NT2/D1 (cell line): Measurements from ENCODE around the gene THEMIS2.
"Not testable (repeated sequence)": the region's sequence is repeated elsewhere in the genome, so short reads cannot be mapped to it uniquely, and the experiment has no call there.

Experiments used
- DNase-seq: peaks from one replicate; pipeline ENCODE4 v3.0.0-alpha.2; 2011; ENCODE audit warnings: low read depth, low spot score
- H3K27me3 ChIP-seq: 2 replicates; pipeline ENCODE4 v1.6.0; 2011; ENCODE audit warnings: mild to moderate bottlenecking; ENCODE audit not compliant: insufficient read length, insufficient read depth
- H3K36me3 ChIP-seq: 2 replicates; pipeline ENCODE4 v1.6.1; 2011; ENCODE audit warnings: mild to moderate bottlenecking, low read length, mixed read lengths; ENCODE audit not compliant: insufficient read depth, insufficient read length
- H3K4me1 ChIP-seq: 2 replicates; pipeline ENCODE4 v1.5.1; 2011; ENCODE audit not compliant: insufficient read depth, insufficient read length
- H3K4me3 ChIP-seq: 2 replicates; pipeline ENCODE4 v1.5.1; 2011; ENCODE audit warnings: low read depth; ENCODE audit not compliant: insufficient read length
- H3K9ac ChIP-seq: 2 replicates; pipeline ENCODE4 v1.6.0; 2011; ENCODE audit warnings: low read depth; ENCODE audit not compliant: insufficient read length
- H3K9me3 ChIP-seq: 2 replicates; pipeline ENCODE4 v1.5.1; 2011; ENCODE audit warnings: mild to moderate bottlenecking, low read length; ENCODE audit not compliant: insufficient read depth
- SUZ12 ChIP-seq: IDR thresholded peaks from 2 replicates; pipeline ENCODE4 v1.6.1; 2011; ENCODE audit not compliant: insufficient read length, insufficient read depth; ENCODE audit errors: extremely low read depth
- YY1 ChIP-seq: IDR thresholded peaks from 2 replicates; pipeline ENCODE4 v1.6.1; 2011; ENCODE audit not compliant: insufficient read length, insufficient read depth
- ZNF274 ChIP-seq: IDR thresholded peaks from 2 replicates; pipeline ENCODE4 v1.6.1; 2011; ENCODE audit warnings: mild to moderate bottlenecking, low read depth, low read length

THEMIS2 gene

GRCh38 chr1:27864264-27864895 lies 8.0 kb upstream of the THEMIS2 start:
- no peak for DNase-seq
- no peaks in the 10 kb centered on the region for H3K9me3 ChIP-seq
- no peaks in the 10 kb centered on the region for H3K27me3 ChIP-seq
- TF ChIP-seq ZNF274 (no peak), SUZ12 (no peak), YY1 (no peak)
- H3K36me3 ChIP-seq = no peaks in the 10 kb centered on the region
- H3K9ac ChIP-seq = no peak overlapping the region
- H3K4me1 ChIP-seq = peaks cover 18% of the 10 kb centered on the region
- H3K4me3 ChIP-seq = no peak overlapping the region

GRCh38 chr1:27865821-27866220 lies 6.5 kb upstream of the THEMIS2 start:
- no peak for TF ChIP-seq ZNF274
- no peak for TF ChIP-seq YY1
- no peak for TF ChIP-seq SUZ12
- DNase-seq = no peak

DNA sequence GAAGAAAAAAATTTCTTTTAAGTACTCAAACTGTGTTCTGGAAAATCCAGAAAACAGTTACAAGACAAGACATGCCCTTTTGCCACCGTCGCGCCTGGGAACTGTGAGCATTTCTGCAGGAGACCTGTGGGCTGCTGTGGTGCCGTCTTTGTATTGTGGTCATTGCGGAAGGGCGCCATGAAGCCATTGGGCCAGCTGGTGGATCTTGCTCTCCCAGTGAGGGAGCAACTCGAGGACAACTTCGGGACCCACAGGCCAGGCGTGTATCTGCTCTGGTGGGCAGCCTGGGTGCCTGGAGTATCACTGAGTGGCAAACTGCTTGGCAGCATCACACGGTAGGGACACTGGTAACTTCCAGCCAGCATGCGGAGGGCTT lies 3.8 kb upstream of the THEMIS2 start:
- H3K9ac ChIP-seq = no peak overlapping the region
- no peak overlapping the region for H3K4me3 ChIP-seq
- TF ChIP-seq ZNF274 (no peak), SUZ12 (no peak), YY1 (no peak)
- peaks cover 16% of the 10 kb centered on the region for H3K4me1 ChIP-seq
- no peaks in the 10 kb centered on the region for H3K9me3 ChIP-seq
- DNase-seq = no peak
- H3K27me3 ChIP-seq = peaks cover 9% of the 10 kb centered on the region
- no peaks in the 10 kb centered on the region for H3K36me3 ChIP-seq

More at GRCh38 chr1:27865821-27866220, 6.5 kb upstream of the THEMIS2 start:
- H3K4me3 ChIP-seq = no peak overlapping the region
- H3K4me1 ChIP-seq = peaks cover 18% of the 10 kb centered on the region
- no peak overlapping the region for H3K9ac ChIP-seq
- H3K36me3 ChIP-seq = no peaks in the 10 kb centered on the region
- H3K27me3 ChIP-seq = no peaks in the 10 kb centered on the region
- no peaks in the 10 kb centered on the region for H3K9me3 ChIP-seq

DNA sequence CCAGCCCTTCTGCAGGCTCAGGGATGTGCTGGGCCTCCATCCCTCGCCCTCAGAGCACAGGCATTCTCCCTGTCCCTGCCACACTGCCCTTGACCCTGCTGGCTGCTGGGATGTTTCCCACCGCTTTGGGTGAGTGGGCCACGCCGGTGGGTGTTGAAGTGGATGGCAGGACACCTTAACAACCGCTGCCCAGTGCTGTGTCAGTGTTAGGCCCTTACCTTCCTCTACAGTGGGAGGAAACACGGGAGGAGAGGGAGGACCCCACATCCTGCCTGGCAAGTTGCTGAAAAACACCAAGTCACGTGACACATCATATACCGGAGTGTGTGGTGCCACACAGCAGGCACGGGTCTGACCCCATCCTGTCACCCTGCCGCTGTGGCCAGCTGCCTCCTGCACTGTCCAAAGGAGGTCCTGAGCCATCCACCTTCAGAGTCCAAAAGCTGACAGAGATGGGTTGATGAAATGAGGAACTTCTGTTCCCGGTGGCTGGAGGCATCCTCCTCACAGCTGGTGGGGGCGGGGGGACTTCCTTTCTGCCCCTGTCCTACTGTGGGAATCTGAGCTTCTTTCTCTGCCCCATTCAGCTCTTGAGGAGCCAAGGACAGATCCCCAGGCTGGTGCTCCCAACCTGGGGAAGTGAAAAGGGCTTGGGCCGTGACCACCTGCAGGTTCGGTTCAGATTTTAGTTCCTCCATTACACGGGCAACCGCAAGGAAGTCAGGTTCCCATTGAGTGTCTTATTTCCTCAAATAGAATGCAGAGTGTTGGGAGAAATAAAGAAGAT lies 3.2 kb upstream of the THEMIS2 start:
- no peaks in the 10 kb centered on the region for H3K9me3 ChIP-seq
- DNase-seq = no peak
- H3K27me3 ChIP-seq = peaks cover 12% of the 10 kb centered on the region
- H3K4me1 ChIP-seq = peaks cover 16% of the 10 kb centered on the region
- no peak for TF ChIP-seq YY1
- TF ChIP-seq SUZ12 = no peak
- no peak for TF ChIP-seq ZNF274
- no peak overlapping the region for H3K4me3 ChIP-seq
- no peaks in the 10 kb centered on the region for H3K36me3 ChIP-seq
- no peak overlapping the region for H3K9ac ChIP-seq

- peaks cover 12% of the 10 kb centered on the region for H3K27me3 ChIP-seq
- DNase-seq = no peak
- peaks cover 16% of the 10 kb centered on the region for H3K4me1 ChIP-seq
- H3K9me3 ChIP-seq = no peaks in the 10 kb centered on the region
- no peak for TF ChIP-seq SUZ12
- TF ChIP-seq ZNF274 = no peak
- TF ChIP-seq YY1 = no peak
- H3K36me3 ChIP-seq = no peaks in the 10 kb centered on the region
- no peak overlapping the region for H3K4me3 ChIP-seq
- no peak overlapping the region for H3K9ac ChIP-seq
Measured at GRCh38 chr1:27869719-27870085, 2.6 kb upstream of the THEMIS2 start.

DNA sequence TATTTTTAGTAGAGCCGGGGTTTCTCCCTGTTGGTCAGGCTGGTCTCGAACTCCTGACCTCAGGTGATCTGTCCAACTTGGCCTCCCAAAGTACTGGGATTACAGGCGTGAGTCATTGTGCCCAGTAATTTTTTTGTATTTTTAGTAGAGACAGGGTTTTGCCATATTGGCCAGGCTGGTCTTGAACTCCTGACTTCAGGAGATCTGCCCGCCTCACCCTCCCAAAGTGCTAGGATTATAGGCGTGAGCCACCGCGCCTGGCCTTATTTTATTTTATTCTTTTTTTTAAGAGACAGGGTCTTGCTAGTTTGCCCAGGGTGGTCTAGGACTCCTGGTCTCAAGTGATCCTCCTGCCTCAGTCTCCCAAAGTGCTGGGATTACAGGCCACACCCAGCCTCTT lies 1.3 kb upstream of the THEMIS2 start:
- DNase-seq, H3K4me3 ChIP-seq, H3K36me3 ChIP-seq, H3K9ac ChIP-seq, H3K9me3 ChIP-seq: not testable (repeated sequence)
- H3K27me3 ChIP-seq = peaks cover 12% of the 10 kb centered on the region
- peaks cover 16% of the 10 kb centered on the region for H3K4me1 ChIP-seq

GRCh38 chr1:27872802-27873551 lies 633 bp downstream of the THEMIS2 start:
- peaks cover 16% of the 10 kb centered on the region for H3K4me1 ChIP-seq
- TF ChIP-seq YY1 = no peak
- TF ChIP-seq ZNF274 = no peak
- no peak for TF ChIP-seq SUZ12
- DNase-seq = no peak
- peak overlapping the region; percentile 84 for H3K4me3 ChIP-seq
- peak overlapping the region; percentile 94 for H3K9ac ChIP-seq
- peaks cover 9% of the 10 kb centered on the region for H3K36me3 ChIP-seq
- H3K9me3 ChIP-seq = no peaks in the 10 kb centered on the region
- H3K27me3 ChIP-seq = peaks cover 12% of the 10 kb centered on the region
